Calu3 (cell line): ENCODE measurements around the gene DYSF. TPM values are rescaled to one million over a fixed set of nuclear protein-coding genes. Genes with fewer than 3 reads are reported as not detected.
"Not testable (repeated sequence)": the region's sequence is repeated elsewhere in the genome, so short reads cannot be mapped to it uniquely, and the experiment has no call there.

Experiments used
- BruUV-seq: library from RNA; stranded (reverse); fragments of 400-500 nt; replicated peaks from 2 replicates; lab custom pipeline; 2021; lab: Mats Ljungman, UMichigan
- CTCF ChIA-PET: fragments of 300-600 bp; sonication (Branson Sonifier 250); formaldehyde crosslinking; loops from one replicate; lab custom pipeline; 2022; ENCODE audit warnings: antibody characterized with exemption; lab: Charles Lee
- DNase-seq: peaks from one replicate; pipeline ENCODE4 v3.0.0; 2022
- H3K27ac Mint-ChIP-seq: one replicate; pipeline ENCODE4 v1.8.0; 2022; ENCODE audit warnings: mixed read lengths; ENCODE audit not compliant: unreplicated experiment
- H3K27me3 Mint-ChIP-seq: one replicate; pipeline ENCODE4 v1.8.0; 2022; ENCODE audit warnings: mixed read lengths; ENCODE audit not compliant: unreplicated experiment
- H3K36me3 Mint-ChIP-seq: one replicate; pipeline ENCODE4 v1.8.0; 2022; ENCODE audit warnings: mild to moderate bottlenecking, moderate library complexity, mixed read lengths; ENCODE audit not compliant: insufficient read depth, unreplicated experiment
- H3K4me1 Mint-ChIP-seq: one replicate; pipeline ENCODE4 v1.8.0; 2022; ENCODE audit warnings: mild to moderate bottlenecking, low read depth, mixed read lengths; ENCODE audit not compliant: unreplicated experiment
- H3K4me3 Mint-ChIP-seq: one replicate; pipeline ENCODE4 v1.8.0; 2022; ENCODE audit warnings: mild to moderate bottlenecking, low read depth, moderate library complexity, mixed read lengths; ENCODE audit not compliant: unreplicated experiment
- H3K9me3 Mint-ChIP-seq: one replicate; pipeline ENCODE4 v1.8.0; 2022; ENCODE audit warnings: low read depth, mixed read lengths; ENCODE audit not compliant: unreplicated experiment
- intact Hi-C: fragments of 100-400 bp; cut with micrococcal nuclease; formaldehyde crosslinking; loops from one replicate; pipeline ENCODE4 v1.10.0; 2022; ENCODE audit not compliant: unreplicated experiment
- total RNA-seq: library from RNA; stranded (reverse); gene quantifications from 2 replicates; pipeline ENCODE4 v1.2.3, GENCODE V29; 2022
- TF ChIP-seq, protein P1 (sequence below): fragments of 200-600 bp; IDR thresholded peaks from one replicate; pipeline ENCODE4 v1.8.0; 2022; ENCODE audit warnings: antibody characterized with exemption; ENCODE audit not compliant: unreplicated experiment

DYSF gene
- total RNA-seq, 1 experiment from 2014 or later = 3.2 TPM

- Mint-ChIP-seq H3K4me3 (no peak overlapping the region), H3K4me1 (no peaks in the 10 kb centered on the region), H3K36me3 (no peaks in the 10 kb centered on the region), H3K27me3 (peaks cover 7% of the 10 kb centered on the region), H3K9me3 (peaks cover 4% of the 10 kb centered on the region), H3K27ac (no peak overlapping the region)
- TF ChIP-seq, protein P1, sequence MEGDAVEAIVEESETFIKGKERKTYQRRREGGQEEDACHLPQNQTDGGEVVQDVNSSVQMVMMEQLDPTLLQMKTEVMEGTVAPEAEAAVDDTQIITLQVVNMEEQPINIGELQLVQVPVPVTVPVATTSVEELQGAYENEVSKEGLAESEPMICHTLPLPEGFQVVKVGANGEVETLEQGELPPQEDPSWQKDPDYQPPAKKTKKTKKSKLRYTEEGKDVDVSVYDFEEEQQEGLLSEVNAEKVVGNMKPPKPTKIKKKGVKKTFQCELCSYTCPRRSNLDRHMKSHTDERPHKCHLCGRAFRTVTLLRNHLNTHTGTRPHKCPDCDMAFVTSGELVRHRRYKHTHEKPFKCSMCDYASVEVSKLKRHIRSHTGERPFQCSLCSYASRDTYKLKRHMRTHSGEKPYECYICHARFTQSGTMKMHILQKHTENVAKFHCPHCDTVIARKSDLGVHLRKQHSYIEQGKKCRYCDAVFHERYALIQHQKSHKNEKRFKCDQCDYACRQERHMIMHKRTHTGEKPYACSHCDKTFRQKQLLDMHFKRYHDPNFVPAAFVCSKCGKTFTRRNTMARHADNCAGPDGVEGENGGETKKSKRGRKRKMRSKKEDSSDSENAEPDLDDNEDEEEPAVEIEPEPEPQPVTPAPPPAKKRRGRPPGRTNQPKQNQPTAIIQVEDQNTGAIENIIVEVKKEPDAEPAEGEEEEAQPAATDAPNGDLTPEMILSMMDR = no peak
- CTCF ChIA-PET = interaction anchor here (0.8 kb wide), 1 partner anchor 13 kb away, joined by 3 read pairs; no protein-coding TSS in a partner anchor
- intact Hi-C loops = no loop called here
- no TSS peak for BruUV-seq
- DNase-seq = no peak
Observed at GRCh38 chr2:71647356-71647755, 194.0 kb downstream of the DYSF start.

DNA sequence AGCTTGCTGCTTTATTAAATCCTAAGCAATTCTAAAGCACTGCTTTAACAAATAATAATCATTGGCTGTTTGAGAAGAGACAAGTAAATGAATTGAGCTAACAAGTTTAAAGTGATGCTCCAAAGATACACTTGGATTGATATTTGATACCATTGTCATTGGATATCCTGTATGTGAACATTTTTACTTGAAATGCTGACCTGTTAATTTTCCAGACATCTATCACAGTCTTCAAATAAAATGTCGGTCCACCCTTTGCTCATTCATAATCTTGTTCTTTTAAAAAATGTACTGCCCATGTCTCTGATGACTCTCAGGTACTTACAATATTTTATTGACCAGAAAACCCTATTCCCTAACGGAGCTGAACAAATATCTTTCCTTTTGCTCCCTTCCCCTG, 202.1 kb downstream of the DYSF start:
- no peaks in the 10 kb centered on the region for H3K36me3 Mint-ChIP-seq
- peaks cover 17% of the 10 kb centered on the region for H3K9me3 Mint-ChIP-seq
- CTCF ChIA-PET = no interaction called here
- no peak overlapping the region for H3K27ac Mint-ChIP-seq
- DNase-seq = no peak
- no peaks in the 10 kb centered on the region for H3K4me1 Mint-ChIP-seq
- BruUV-seq = no TSS peak
- intact Hi-C loops = no loop called here
- H3K27me3 Mint-ChIP-seq = peaks cover 22% of the 10 kb centered on the region
- TF ChIP-seq, protein P1 = no peak
- H3K4me3 Mint-ChIP-seq = no peak overlapping the region

- BruUV-seq, H3K4me1 Mint-ChIP-seq, intact Hi-C loops, CTCF ChIA-PET, H3K27ac Mint-ChIP-seq, H3K36me3 Mint-ChIP-seq, H3K4me3 Mint-ChIP-seq, DNase-seq: not testable (repeated sequence)
- Mint-ChIP-seq H3K27me3 (peaks cover 17% of the 10 kb centered on the region), H3K9me3 (peaks cover 17% of the 10 kb centered on the region)
Observed at GRCh38 chr2:71658256-71658655, 204.9 kb downstream of the DYSF start.

GRCh38 chr2:71658771-71659170, 205.4 kb downstream of the DYSF start:
- BruUV-seq = no TSS peak
- peaks cover 17% of the 10 kb centered on the region for H3K27me3 Mint-ChIP-seq
- DNase-seq = no peak
- no peaks in the 10 kb centered on the region for H3K4me1 Mint-ChIP-seq
- H3K27ac Mint-ChIP-seq = no peak overlapping the region
- peaks cover 17% of the 10 kb centered on the region for H3K9me3 Mint-ChIP-seq
- TF ChIP-seq, protein P1 = no peak
- intact Hi-C loops = no loop called here
- H3K36me3 Mint-ChIP-seq = no peaks in the 10 kb centered on the region
- H3K4me3 Mint-ChIP-seq = no peak overlapping the region
- CTCF ChIA-PET = no interaction called here

DNA sequence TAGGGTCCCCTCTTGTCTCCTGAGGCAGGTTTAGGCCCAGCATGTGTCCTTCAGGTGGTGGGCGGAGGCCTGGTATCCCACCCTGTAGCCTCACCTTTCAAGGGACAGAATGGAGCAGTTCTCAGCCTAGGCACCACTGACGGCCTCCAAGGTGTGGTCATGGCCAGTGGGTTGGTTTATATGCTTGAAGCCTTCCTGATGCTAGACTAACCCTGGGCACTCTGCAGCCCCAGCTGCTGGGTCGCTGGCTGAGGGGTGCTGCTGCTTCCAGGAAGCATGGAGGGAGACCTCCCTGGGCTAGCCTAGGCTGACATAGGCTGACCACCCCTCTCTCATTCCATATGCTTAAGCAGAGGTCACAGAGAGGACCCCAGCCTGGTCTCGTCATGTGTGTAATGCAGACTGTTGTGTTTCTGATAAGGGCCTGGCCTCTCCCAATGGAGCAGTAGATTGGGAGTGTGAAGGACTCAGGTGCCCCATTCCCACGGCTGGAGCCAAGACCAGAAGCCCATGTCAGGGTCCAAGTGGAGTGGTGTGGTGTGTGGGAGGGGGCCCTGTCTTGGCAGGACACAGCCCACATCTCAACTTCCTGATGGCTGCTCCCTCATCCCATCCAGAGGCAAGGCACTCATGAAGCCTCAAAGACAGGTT, 206.6 kb downstream of the DYSF start:
- no peaks in the 10 kb centered on the region for H3K36me3 Mint-ChIP-seq
- H3K4me3 Mint-ChIP-seq = no peak overlapping the region
- H3K27ac Mint-ChIP-seq = no peak overlapping the region
- peaks cover 17% of the 10 kb centered on the region for H3K9me3 Mint-ChIP-seq
- H3K27me3 Mint-ChIP-seq = peaks cover 17% of the 10 kb centered on the region
- CTCF ChIA-PET = no interaction called here
- intact Hi-C loops = no loop called here
- TF ChIP-seq, protein P1 = no peak
- no peaks in the 10 kb centered on the region for H3K4me1 Mint-ChIP-seq
- no TSS peak for BruUV-seq
- DNase-seq = no peak
